GM18867 (cell line): ENCODE measurements around the gene UHRF2.
"Not testable (repeated sequence)": the region's sequence is repeated elsewhere in the genome, so short reads cannot be mapped to it uniquely, and the experiment has no call there.

Experiments used
- ATAC-seq: cut with Tn5 transposase; IDR thresholded peaks from one replicate; pipeline ENCODE4 v1.9.1; 2021; ENCODE audit warnings: mild to moderate bottlenecking, moderate library complexity; ENCODE audit not compliant: unreplicated experiment

Gene UHRF2

GRCh38 chr9:6484210-6484609 lies 71.2 kb downstream of the UHRF2 start:
- no peak for ATAC-seq

GRCh38 chr9:6488395-6488794 lies 75.4 kb downstream of the UHRF2 start:
- no peak for ATAC-seq

- no peak for ATAC-seq
These were observed 76.1 kb downstream of the UHRF2 start for GRCh38 chr9:6489099-6489498.

- no peak for ATAC-seq
These were observed 77.9 kb downstream of the UHRF2 start for GRCh38 chr9:6490863-6491262.

- ATAC-seq: no peak
These were observed 82.5 kb downstream of the UHRF2 start for GRCh38 chr9:6495466-6495865.

GRCh38 chr9:6498982-6499381 lies 86.0 kb downstream of the UHRF2 start:
- no peak for ATAC-seq

- no peak for ATAC-seq
These were observed 88.7 kb downstream of the UHRF2 start for GRCh38 chr9:6501526-6502210.

- ATAC-seq: no peak
These were observed 89.4 kb downstream of the UHRF2 start for GRCh38 chr9:6502399-6502798.

GRCh38 chr9:6506571-6506970 lies 93.6 kb downstream of the UHRF2 start:
- no peak for ATAC-seq

GRCh38 chr9:6512085-6512657 lies 99.2 kb downstream of the UHRF2 start:
- ATAC-seq: no peak

GRCh38 chr9:6522263-6522662 lies 109.3 kb downstream of the UHRF2 start:
- no peak for ATAC-seq

GRCh38 chr9:6525326-6526045 lies 112.5 kb downstream of the UHRF2 start:
- no peak for ATAC-seq

GRCh38 chr9:6535594-6535993 lies 122.6 kb downstream of the UHRF2 start:
- ATAC-seq: no peak

- no peak for ATAC-seq
These were observed 125.7 kb downstream of the UHRF2 start for GRCh38 chr9:6538666-6539071.

GRCh38 chr9:6542617-6543016 lies 129.6 kb downstream of the UHRF2 start:
- not testable (repeated sequence) for ATAC-seq

GRCh38 chr9:6543204-6543603 lies 130.2 kb downstream of the UHRF2 start:
- no peak for ATAC-seq

GRCh38 chr9:6545017-6545691 lies 132.2 kb downstream of the UHRF2 start:
- ATAC-seq: no peak

GRCh38 chr9:6549106-6549800 lies 136.3 kb downstream of the UHRF2 start:
- ATAC-seq: no peak

- ATAC-seq: no peak
These were observed 138.1 kb downstream of the UHRF2 start for GRCh38 chr9:6551136-6551535.

- no peak for ATAC-seq
These were observed 139.0 kb downstream of the UHRF2 start for GRCh38 chr9:6552033-6552432.

- no peak for ATAC-seq
These were observed 139.6 kb downstream of the UHRF2 start for GRCh38 chr9:6552498-6553121.
